Erythroblast (primary cell): ENCODE measurements around the gene TTC24.

Experiments
- GATA1 ChIP-seq: IDR thresholded peaks from 2 replicates; pipeline ENCODE4 v1.6.1; 2011; ENCODE audit warnings: low read depth, mild to moderate bottlenecking, control low read depth, low read length, moderate library complexity
- POLR2A ChIP-seq: IDR thresholded peaks from 2 replicates; pipeline ENCODE4 v1.6.1; 2011; ENCODE audit warnings: mild to moderate bottlenecking, low read length

GRCh38 chr1:156623946-156624813 is 44.7 kb downstream of the TTC24 start:
- no peak for TF ChIP-seq POLR2A
- TF ChIP-seq GATA1 = no peak
